Neural progenitor cell (in vitro differentiated cells): ENCODE results near the gene RPGR. TPM values are rescaled to one million over a fixed set of nuclear protein-coding genes. Genes with fewer than 3 reads are reported as not detected.

Experiments
- DNase-seq: peaks from one replicate; pipeline ENCODE4 v3.0.0-alpha.2; 2016; ENCODE audit warnings: low spot score
- H2AFZ ChIP-seq: fragments of 200-600 bp; sonication (generic); replicated peaks from 2 replicates; pipeline ENCODE4 v1.6.1; 2016; ENCODE audit warnings: antibody characterized with exemption
- H3F3A ChIP-seq: fragments of 200-600 bp; sonication (generic); 2 replicates; pipeline ENCODE4 v1.6.1; 2016; ENCODE audit warnings: antibody characterized with exemption, low read depth
- H3K27ac ChIP-seq: fragments of 200-600 bp; sonication (generic); 2 replicates; pipeline ENCODE4 v1.5.1; 2016; ENCODE audit warnings: mild to moderate bottlenecking
- H3K27me3 ChIP-seq: fragments of 200-600 bp; sonication (generic); 2 replicates; pipeline ENCODE4 v1.6.1; 2016; ENCODE audit warnings: mild to moderate bottlenecking, moderate library complexity
- H3K36me3 ChIP-seq: fragments of 200-600 bp; sonication (generic); 2 replicates; pipeline ENCODE4 v1.5.1; 2016
- H3K4me1 ChIP-seq: fragments of 200-600 bp; sonication (generic); 2 replicates; pipeline ENCODE4 v1.6.1; 2016; ENCODE audit warnings: mixed run types
- H3K4me2 ChIP-seq: fragments of 200-600 bp; sonication (generic); 2 replicates; pipeline ENCODE4 v1.6.1; 2016
- H3K4me3 ChIP-seq: fragments of 200-600 bp; sonication (generic); 2 replicates; pipeline ENCODE4 v1.5.1; 2016
- H3K79me2 ChIP-seq: fragments of 200-600 bp; sonication (generic); 2 replicates; pipeline ENCODE4 v1.6.1; 2016; ENCODE audit warnings: low read depth
- H3K9ac ChIP-seq: fragments of 200-600 bp; sonication (generic); 2 replicates; pipeline ENCODE4 v1.6.1; 2016
- H3K9me3 ChIP-seq: fragments of 200-600 bp; sonication (generic); 2 replicates; pipeline ENCODE4 v1.5.1; 2016; ENCODE audit warnings: low read depth
- H4K20me1 ChIP-seq: fragments of 200-600 bp; sonication (generic); 2 replicates; pipeline ENCODE4 v1.6.1; 2016; ENCODE audit warnings: low read depth
- H3K27ac Mint-ChIP-seq: 3 replicates; pipeline ENCODE4 v1.8.0; 2021; ENCODE audit warnings: mixed read lengths
- H3K27me3 Mint-ChIP-seq: 2 replicates; pipeline ENCODE4 v1.8.0; 2022; ENCODE audit warnings: low read depth, mild to moderate bottlenecking, inconsistent platforms, moderate library complexity, mixed read lengths; ENCODE audit not compliant: insufficient read depth
- H3K36me3 Mint-ChIP-seq: 3 replicates; pipeline ENCODE4 v1.8.0; 2021; ENCODE audit warnings: mixed read lengths
- H3K4me1 Mint-ChIP-seq: 3 replicates; pipeline ENCODE4 v1.8.0; 2021; ENCODE audit warnings: mixed read lengths
- H3K4me3 Mint-ChIP-seq: 3 replicates; pipeline ENCODE4 v1.8.0; 2021; ENCODE audit warnings: mild to moderate bottlenecking, moderate library complexity, mixed read lengths
- H3K9me3 Mint-ChIP-seq: 3 replicates; pipeline ENCODE4 v1.8.0; 2020; ENCODE audit warnings: mixed read lengths
- CTCF ChIP-seq: fragments of 200-600 bp; sonication (generic); IDR thresholded peaks from 2 replicates; pipeline ENCODE4 v1.5.1; 2017; ENCODE audit warnings: antibody characterized with exemption, mild to moderate bottlenecking
- EZH2 ChIP-seq: fragments of 200-600 bp; sonication (generic); IDR thresholded peaks from 2 replicates; pipeline ENCODE4 v1.6.1; 2017; ENCODE audit warnings: antibody characterized with exemption, mild to moderate bottlenecking, moderate library complexity
- EZH2phosphoT487 ChIP-seq: fragments of 200-600 bp; sonication (generic); IDR thresholded peaks from 2 replicates; pipeline ENCODE4 v1.6.1; 2017; ENCODE audit warnings: antibody characterized with exemption
- total RNA-seq: library from RNA; depleted of rRNA; stranded (reverse); fragments of >200 nt; gene quantifications from 2 replicates; pipeline ENCODE4 v1.2.3, GENCODE V29; 2015; ENCODE audit warnings: low replicate concordance

RPGR gene
- total RNA-seq, 1 donor from 2014 or later: 17.4 TPM

DNA sequence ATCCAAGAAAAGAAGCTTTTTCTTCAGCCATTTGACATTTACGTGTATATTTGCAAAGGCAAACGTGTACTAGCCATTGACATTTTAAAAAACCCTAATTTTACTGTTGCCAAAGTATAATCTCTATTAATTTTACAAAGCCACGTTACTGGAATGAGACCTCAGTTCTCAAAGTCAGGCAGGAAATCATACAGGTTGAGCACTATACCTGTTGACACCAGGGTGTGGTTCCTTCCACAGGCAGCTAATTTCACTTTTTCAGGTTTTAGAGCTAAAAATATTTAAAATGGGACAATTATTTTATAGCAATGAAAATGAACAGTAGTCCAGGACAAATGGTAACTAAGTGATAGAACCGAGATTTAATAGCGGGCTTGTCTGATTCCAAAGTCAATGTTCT, 6.5 kb downstream of the RPGR start:
- Mint-ChIP-seq H3K27me3 (no peaks in the 10 kb centered on the region), H3K27ac (no peak overlapping the region), H3K36me3 (no peaks in the 10 kb centered on the region), H3K4me1 (no peaks in the 10 kb centered on the region), H3K9me3 (no peaks in the 10 kb centered on the region), H3K4me3 (no peak overlapping the region)
- H3K4me3 ChIP-seq: no peak overlapping the region
- no peaks in the 10 kb centered on the region for H3K4me1 ChIP-seq
- no peaks in the 10 kb centered on the region for H4K20me1 ChIP-seq
- H3K27ac ChIP-seq: no peak overlapping the region
- H3K36me3 ChIP-seq: no peaks in the 10 kb centered on the region
- no peak overlapping the region for H3K9ac ChIP-seq
- H3K27me3 ChIP-seq: no peaks in the 10 kb centered on the region
- no peaks in the 10 kb centered on the region for H3K9me3 ChIP-seq
- H3F3A ChIP-seq: no peaks in the 10 kb centered on the region
- no peak for TF ChIP-seq EZH2
- TF ChIP-seq CTCF: no peak
- DNase-seq: no peak
- no peak overlapping the region for H2AFZ ChIP-seq
- H3K4me2 ChIP-seq: no peak overlapping the region
- no peaks in the 10 kb centered on the region for H3K79me2 ChIP-seq

- H3K9me3 ChIP-seq: peaks cover 4% of the 10 kb centered on the region
- H3K79me2 ChIP-seq: no peaks in the 10 kb centered on the region
- H3K4me1 Mint-ChIP-seq: no peaks in the 10 kb centered on the region
- no peak for DNase-seq
- H3K4me3 Mint-ChIP-seq: no peak overlapping the region
- H3K9ac ChIP-seq: no peak overlapping the region
- no peaks in the 10 kb centered on the region for H3K9me3 Mint-ChIP-seq
- no peaks in the 10 kb centered on the region for H3K27me3 Mint-ChIP-seq
- H3K4me3 ChIP-seq: no peak overlapping the region
- no peak for TF ChIP-seq EZH2phosphoT487
- no peak for TF ChIP-seq EZH2
- TF ChIP-seq CTCF: no peak
- no peaks in the 10 kb centered on the region for H3K36me3 Mint-ChIP-seq
- H2AFZ ChIP-seq: no peak overlapping the region
- no peaks in the 10 kb centered on the region for H3K4me1 ChIP-seq
- no peaks in the 10 kb centered on the region for H3K27me3 ChIP-seq
- H3K36me3 ChIP-seq: no peaks in the 10 kb centered on the region
- no peak overlapping the region for H3K27ac Mint-ChIP-seq
- H4K20me1 ChIP-seq: no peaks in the 10 kb centered on the region
- no peak overlapping the region for H3K27ac ChIP-seq
- H3F3A ChIP-seq: no peaks in the 10 kb centered on the region
- no peak overlapping the region for H3K4me2 ChIP-seq
Observed at GRCh38 chrX:38318606-38319005, 8.7 kb downstream of the RPGR start.

DNA sequence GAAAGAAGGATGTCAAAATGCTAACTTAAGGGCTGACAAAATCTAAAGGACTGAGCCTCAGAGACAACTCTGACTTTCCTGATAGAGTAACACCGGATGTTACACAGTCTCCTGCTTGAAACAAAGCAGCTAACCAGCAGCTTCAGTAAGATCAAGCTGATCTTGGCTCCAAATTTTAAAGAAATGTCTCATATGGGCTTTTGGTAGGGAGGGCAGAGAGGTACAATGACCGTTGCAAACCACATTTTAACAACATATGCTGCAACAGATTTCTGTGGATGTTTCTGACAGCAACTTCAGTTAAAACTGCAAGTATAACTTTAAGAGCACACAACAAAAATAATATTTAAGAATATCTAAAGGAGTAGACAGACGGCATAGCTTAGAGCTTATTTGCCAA, 9.1 kb downstream of the RPGR start:
- Mint-ChIP-seq H3K27me3 (no peaks in the 10 kb centered on the region), H3K27ac (no peak overlapping the region), H3K4me3 (no peak overlapping the region), H3K4me1 (no peaks in the 10 kb centered on the region), H3K36me3 (no peaks in the 10 kb centered on the region), H3K9me3 (no peaks in the 10 kb centered on the region)
- no peak for DNase-seq
- no peak overlapping the region for H3K4me3 ChIP-seq
- H3K27me3 ChIP-seq: no peaks in the 10 kb centered on the region
- TF ChIP-seq EZH2phosphoT487: no peak
- no peak for TF ChIP-seq EZH2
- no peak for TF ChIP-seq CTCF
- H3K9ac ChIP-seq: no peak overlapping the region
- H3K27ac ChIP-seq: no peak overlapping the region
- H3K36me3 ChIP-seq: no peaks in the 10 kb centered on the region
- H3K4me1 ChIP-seq: no peaks in the 10 kb centered on the region
- H2AFZ ChIP-seq: no peak overlapping the region
- H3K4me2 ChIP-seq: no peak overlapping the region
- no peaks in the 10 kb centered on the region for H3K79me2 ChIP-seq
- H4K20me1 ChIP-seq: no peaks in the 10 kb centered on the region
- H3K9me3 ChIP-seq: peaks cover 4% of the 10 kb centered on the region
- H3F3A ChIP-seq: no peaks in the 10 kb centered on the region

DNA sequence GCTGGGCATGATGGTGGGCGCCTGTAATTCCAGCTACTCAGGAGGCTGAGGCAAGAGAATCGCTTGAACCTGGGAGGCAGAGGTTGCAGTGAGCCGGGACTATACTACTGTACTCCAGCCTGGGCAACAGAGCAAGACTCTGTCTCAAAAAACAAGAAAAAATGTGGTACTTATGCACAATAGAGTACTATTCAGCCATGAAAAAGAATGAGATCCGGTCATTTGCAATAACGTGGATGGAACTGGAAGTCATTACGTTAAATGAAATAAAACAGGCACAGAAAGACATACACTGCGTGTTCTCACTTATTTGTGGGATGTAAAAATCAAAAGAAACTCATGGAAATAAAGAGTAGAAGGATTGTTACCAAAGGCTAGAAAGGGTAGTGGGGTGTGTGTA, 12.1 kb downstream of the RPGR start:
- no peaks in the 10 kb centered on the region for H3K36me3 Mint-ChIP-seq
- H3K27me3 Mint-ChIP-seq: no peaks in the 10 kb centered on the region
- H3K4me3 Mint-ChIP-seq: no peak overlapping the region
- H3K4me1 Mint-ChIP-seq: no peaks in the 10 kb centered on the region
- no peaks in the 10 kb centered on the region for H3K79me2 ChIP-seq
- DNase-seq: no peak
- H3K4me2 ChIP-seq: no peak overlapping the region
- no peak overlapping the region for H3K9ac ChIP-seq
- H3F3A ChIP-seq: no peaks in the 10 kb centered on the region
- H3K27me3 ChIP-seq: no peaks in the 10 kb centered on the region
- H3K4me1 ChIP-seq: no peaks in the 10 kb centered on the region
- H3K4me3 ChIP-seq: no peak overlapping the region
- no peaks in the 10 kb centered on the region for H4K20me1 ChIP-seq
- TF ChIP-seq EZH2phosphoT487: no peak
- no peak overlapping the region for H3K27ac Mint-ChIP-seq
- H3K27ac ChIP-seq: no peak overlapping the region
- H3K9me3 ChIP-seq: peaks cover 4% of the 10 kb centered on the region
- H3K9me3 Mint-ChIP-seq: no peaks in the 10 kb centered on the region
- H2AFZ ChIP-seq: no peak overlapping the region
- no peaks in the 10 kb centered on the region for H3K36me3 ChIP-seq
